ENCODE results near the gene CFAP46.

- no peak for TF ChIP-seq CTCF (IDR thresholded peaks at IDR 0.05; ENCODE audit: insufficient read depth, low read length, poor library complexity, severe bottlenecking)
- no peak for TF ChIP-seq EZH2phosphoT487 (conservative IDR thresholded peaks at IDR 0.05; ENCODE audit: low read length)
These were observed 172.0 kb downstream of the CFAP46 start for GRCh38 chr10:132770061-132771021.

Data from SU-DHL-6 (cell line).